ENCODE measurements around the gene CFAP74.

CFAP74 gene

GRCh38 chr1:1968767-1969504 is 34.6 kb downstream of the CFAP74 start:
- no peaks in the 10 kb centered on the region for H3K27me3 ChIP-seq (ENCODE audit: control insufficient read depth, insufficient read depth, low read length)
- H3K4me1 ChIP-seq (ENCODE audit: control insufficient read depth, insufficient read depth, low read length): peaks cover 4% of the 10 kb centered on the region; the same call in 1 of the 2 replicates
- no CpG with 5 or more reads among the region's 12 CpGs for WGBS (ENCODE audit: insufficient coverage, insufficient read length)
- no peak overlapping the region for H3K4me3 ChIP-seq (ENCODE audit: low read length)
- no peak for DNase-seq (ENCODE audit: low read depth, low spot score)
- H3K27ac ChIP-seq (ENCODE audit: low read length): no peak overlapping the region
- no peaks in the 10 kb centered on the region; the same call in 1 of the 2 replicates for H3K36me3 ChIP-seq (ENCODE audit: control insufficient read depth, insufficient read depth, low read length)
- no peaks in the 10 kb centered on the region for H3K9me3 ChIP-seq (ENCODE audit: control insufficient read depth, insufficient read depth, low read length)

- DNase-seq (ENCODE audit: low read depth, low spot score): no peak
- WGBS (ENCODE audit: insufficient coverage, insufficient read length): 100% methylated on average over 2 of the region's 3 CpGs
- Histone ChIP-seq H3K4me3 (ENCODE audit: low read length) (no peak overlapping the region), H3K4me1 (ENCODE audit: control insufficient read depth, insufficient read depth, low read length) (peaks cover 2% of the 10 kb centered on the region; the same call in 1 of the 2 replicates), H3K9me3 (ENCODE audit: control insufficient read depth, insufficient read depth, low read length) (no peaks in the 10 kb centered on the region), H3K27ac (ENCODE audit: low read length) (no peak overlapping the region), H3K36me3 (ENCODE audit: control insufficient read depth, insufficient read depth, low read length) (no peaks in the 10 kb centered on the region; the same call in 1 of the 2 replicates), H3K27me3 (ENCODE audit: control insufficient read depth, insufficient read depth, low read length) (no peaks in the 10 kb centered on the region)
These were observed 35.7 kb downstream of the CFAP74 start for GRCh38 chr1:1967879-1968278.

- no peak for DNase-seq (ENCODE audit: low read depth, low spot score)
- WGBS (ENCODE audit: insufficient coverage, insufficient read length): no CpG with 5 or more reads among the region's 16 CpGs
These were observed 36.4 kb downstream of the CFAP74 start for GRCh38 chr1:1967151-1967550.

GRCh38 chr1:1966071-1966740 is 37.4 kb downstream of the CFAP74 start:
- Histone ChIP-seq H3K27me3 (ENCODE audit: control insufficient read depth, insufficient read depth, low read length) (no peaks in the 10 kb centered on the region), H3K27ac (ENCODE audit: low read length) (no peak overlapping the region)
- WGBS (ENCODE audit: insufficient coverage, insufficient read length): no CpG with 5 or more reads among the region's 38 CpGs

More at GRCh38 chr1:1967151-1967550, 36.4 kb downstream of the CFAP74 start:
- Histone ChIP-seq H3K4me3 (ENCODE audit: low read length) (no peak overlapping the region), H3K9me3 (ENCODE audit: control insufficient read depth, insufficient read depth, low read length) (no peaks in the 10 kb centered on the region), H3K4me1 (ENCODE audit: control insufficient read depth, insufficient read depth, low read length) (peaks cover 2% of the 10 kb centered on the region; the same call in 1 of the 2 replicates), H3K27ac (ENCODE audit: low read length) (no peak overlapping the region), H3K27me3 (ENCODE audit: control insufficient read depth, insufficient read depth, low read length) (no peaks in the 10 kb centered on the region), H3K36me3 (ENCODE audit: control insufficient read depth, insufficient read depth, low read length) (no peaks in the 10 kb centered on the region; the same call in 1 of the 2 replicates)

GRCh38 chr1:1965546-1965945 is 38.0 kb downstream of the CFAP74 start:
- Histone ChIP-seq H3K4me1 (ENCODE audit: control insufficient read depth, insufficient read depth, low read length) (no peaks in the 10 kb centered on the region; the same call in 1 of the 2 replicates), H3K27ac (ENCODE audit: low read length) (no peak overlapping the region), H3K27me3 (ENCODE audit: control insufficient read depth, insufficient read depth, low read length) (no peaks in the 10 kb centered on the region), H3K4me3 (ENCODE audit: low read length) (no peak overlapping the region), H3K36me3 (ENCODE audit: control insufficient read depth, insufficient read depth, low read length) (no peaks in the 10 kb centered on the region; the same call in 1 of the 2 replicates), H3K9me3 (ENCODE audit: control insufficient read depth, insufficient read depth, low read length) (no peaks in the 10 kb centered on the region)
- WGBS (ENCODE audit: insufficient coverage, insufficient read length): no CpG with 5 or more reads among the region's 10 CpGs
- no peak for DNase-seq (ENCODE audit: low read depth, low spot score)

More at GRCh38 chr1:1966071-1966740, 37.4 kb downstream of the CFAP74 start:
- Histone ChIP-seq H3K36me3 (ENCODE audit: control insufficient read depth, insufficient read depth, low read length) (no peaks in the 10 kb centered on the region; the same call in 1 of the 2 replicates), H3K9me3 (ENCODE audit: control insufficient read depth, insufficient read depth, low read length) (no peaks in the 10 kb centered on the region), H3K4me3 (ENCODE audit: low read length) (no peak overlapping the region), H3K4me1 (ENCODE audit: control insufficient read depth, insufficient read depth, low read length) (peaks cover 1% of the 10 kb centered on the region)
- DNase-seq (ENCODE audit: low read depth, low spot score): no peak

- Histone ChIP-seq H3K27me3 (ENCODE audit: control insufficient read depth, insufficient read depth, low read length) (no peaks in the 10 kb centered on the region), H3K36me3 (ENCODE audit: control insufficient read depth, insufficient read depth, low read length) (no peaks in the 10 kb centered on the region), H3K27ac (ENCODE audit: low read length) (no peak overlapping the region), H3K4me1 (ENCODE audit: control insufficient read depth, insufficient read depth, low read length) (no peaks in the 10 kb centered on the region; the same call in 1 of the 2 replicates), H3K9me3 (ENCODE audit: control insufficient read depth, insufficient read depth, low read length) (no peaks in the 10 kb centered on the region), H3K4me3 (ENCODE audit: low read length) (no peak overlapping the region)
- WGBS (ENCODE audit: insufficient coverage, insufficient read length): no CpG with 5 or more reads among the region's 25 CpGs
- no peak for DNase-seq (ENCODE audit: low read depth, low spot score)
These were observed 38.8 kb downstream of the CFAP74 start for GRCh38 chr1:1964811-1965210.

- no peak overlapping the region for H3K27ac ChIP-seq (ENCODE audit: low read length)
- DNase-seq (ENCODE audit: low read depth, low spot score): no peak
- H3K27me3 ChIP-seq (ENCODE audit: control insufficient read depth, insufficient read depth, low read length): no peaks in the 10 kb centered on the region
- no peaks in the 10 kb centered on the region; the same call in 1 of the 2 replicates for H3K4me1 ChIP-seq (ENCODE audit: control insufficient read depth, insufficient read depth, low read length)
- H3K9me3 ChIP-seq (ENCODE audit: control insufficient read depth, insufficient read depth, low read length): no peaks in the 10 kb centered on the region
- no peak overlapping the region for H3K4me3 ChIP-seq (ENCODE audit: low read length)
- no peaks in the 10 kb centered on the region for H3K36me3 ChIP-seq (ENCODE audit: control insufficient read depth, insufficient read depth, low read length)
- WGBS (ENCODE audit: insufficient coverage, insufficient read length): no CpG with 5 or more reads among the region's 17 CpGs
These were observed 40.0 kb downstream of the CFAP74 start for GRCh38 chr1:1963570-1963969.

GRCh38 chr1:1962752-1963151 is 40.8 kb downstream of the CFAP74 start:
- no peak for DNase-seq (ENCODE audit: low read depth, low spot score)
- Histone ChIP-seq H3K9me3 (ENCODE audit: control insufficient read depth, insufficient read depth, low read length) (no peaks in the 10 kb centered on the region), H3K4me3 (ENCODE audit: low read length) (no peak overlapping the region), H3K4me1 (ENCODE audit: control insufficient read depth, insufficient read depth, low read length) (no peaks in the 10 kb centered on the region; the same call in 1 of the 2 replicates), H3K27me3 (ENCODE audit: control insufficient read depth, insufficient read depth, low read length) (no peaks in the 10 kb centered on the region), H3K27ac (ENCODE audit: low read length) (no peak overlapping the region), H3K36me3 (ENCODE audit: control insufficient read depth, insufficient read depth, low read length) (no peaks in the 10 kb centered on the region)
- whole genome bisulfite sequencing (ENCODE audit: insufficient coverage, insufficient read length): no CpG with 5 or more reads among the region's 2 CpGs

GRCh38 chr1:1960480-1961196 is 42.9 kb downstream of the CFAP74 start:
- DNase-seq (ENCODE audit: low read depth, low spot score): no peak
- Histone ChIP-seq H3K27ac (ENCODE audit: low read length) (no peak overlapping the region), H3K27me3 (ENCODE audit: control insufficient read depth, insufficient read depth, low read length) (no peaks in the 10 kb centered on the region), H3K36me3 (ENCODE audit: control insufficient read depth, insufficient read depth, low read length) (no peaks in the 10 kb centered on the region), H3K4me1 (ENCODE audit: control insufficient read depth, insufficient read depth, low read length) (no peaks in the 10 kb centered on the region; the same call in 1 of the 2 replicates), H3K4me3 (ENCODE audit: low read length) (no peak overlapping the region), H3K9me3 (ENCODE audit: control insufficient read depth, insufficient read depth, low read length) (no peaks in the 10 kb centered on the region)
- WGBS (ENCODE audit: insufficient coverage, insufficient read length): no CpG with 5 or more reads among the region's 17 CpGs

GRCh38 chr1:1959840-1960479 is 43.6 kb downstream of the CFAP74 start:
- no peaks in the 10 kb centered on the region for H3K27me3 ChIP-seq (ENCODE audit: control insufficient read depth, insufficient read depth, low read length)
- DNase-seq (ENCODE audit: low read depth, low spot score): peak; percentile 85
- no CpG with 5 or more reads among the region's 23 CpGs for WGBS (ENCODE audit: insufficient coverage, insufficient read length)
- H3K4me1 ChIP-seq (ENCODE audit: control insufficient read depth, insufficient read depth, low read length): no peaks in the 10 kb centered on the region; the same call in 1 of the 2 replicates
- H3K27ac ChIP-seq (ENCODE audit: low read length): no peak overlapping the region
- H3K4me3 ChIP-seq (ENCODE audit: low read length): peak overlapping the region; percentile 2; the same call in 1 of the 2 replicates
- no peaks in the 10 kb centered on the region for H3K36me3 ChIP-seq (ENCODE audit: control insufficient read depth, insufficient read depth, low read length)
- no peaks in the 10 kb centered on the region for H3K9me3 ChIP-seq (ENCODE audit: control insufficient read depth, insufficient read depth, low read length)
